Right forelimb (tissue), 1 donor: ENCODE measurements around the gene TIMM50.

Source experiments
- DNase-seq: peaks from one replicate; pipeline ENCODE4 v3.0.0-alpha.2; 2018

Gene TIMM50

GRCh38 chr19:39502640-39503417 lies 22.2 kb downstream of the TIMM50 start:
- peak; percentile 70 for DNase-seq

GRCh38 chr19:39506598-39506943 lies 25.9 kb downstream of the TIMM50 start:
- DNase-seq = no peak

- DNase-seq = peak; percentile 71
These were observed 26.5 kb downstream of the TIMM50 start for GRCh38 chr19:39506944-39507714.

- no peak for DNase-seq
These were observed 27.2 kb downstream of the TIMM50 start for GRCh38 chr19:39507715-39508364.

GRCh38 chr19:39508629-39509028 lies 28.0 kb downstream of the TIMM50 start:
- DNase-seq = no peak

GRCh38 chr19:39509233-39509632 lies 28.6 kb downstream of the TIMM50 start:
- DNase-seq = no peak

- DNase-seq = no peak
These were observed 32.4 kb downstream of the TIMM50 start for GRCh38 chr19:39512988-39513387.

- peak; percentile 60 for DNase-seq
These were observed 34.4 kb downstream of the TIMM50 start, which contains the start of gene SELENOV for GRCh38 chr19:39514840-39515550. SELENOV (plus strand) TSS chr19:39515139; CDS start chr19:39515213, 74 bp downstream.

GRCh38 chr19:39515551-39516191 lies 35.0 kb downstream of the TIMM50 start:
- DNase-seq = no peak

- DNase-seq = no peak
These were observed 35.6 kb downstream of the TIMM50 start for GRCh38 chr19:39516270-39516669.

GRCh38 chr19:39517432-39517831 lies 36.8 kb downstream of the TIMM50 start:
- no peak for DNase-seq

GRCh38 chr19:39518458-39518857 lies 37.8 kb downstream of the TIMM50 start:
- DNase-seq = no peak

GRCh38 chr19:39518975-39519374 lies 38.3 kb downstream of the TIMM50 start:
- DNase-seq = no peak

GRCh38 chr19:39520541-39521484 lies 40.2 kb downstream of the TIMM50 start:
- no peak for DNase-seq

GRCh38 chr19:39524495-39524894 lies 43.9 kb downstream of the TIMM50 start:
- DNase-seq = no peak

GRCh38 chr19:39525205-39525604 lies 44.6 kb downstream of the TIMM50 start:
- no peak for DNase-seq

GRCh38 chr19:39531834-39532232 lies 51.2 kb downstream of the TIMM50 start:
- DNase-seq = no peak

- DNase-seq = peak; percentile 95
These were observed 51.8 kb downstream of the TIMM50 start, which contains the start of gene EID2B for GRCh38 chr19:39532233-39533002. EID2B (minus strand) TSS chr19:39532852; CDS start chr19:39532802, 50 bp downstream.

GRCh38 chr19:39533003-39533512 lies 52.4 kb downstream of the TIMM50 start:
- no peak for DNase-seq

- DNase-seq = no peak
These were observed 53.2 kb downstream of the TIMM50 start for GRCh38 chr19:39533791-39534190.
